ENCODE data around the gene TIMM50. TPM values are rescaled to one million over a fixed set of nuclear protein-coding genes. Genes with fewer than 3 reads are reported as not detected.

The TIMM50 gene
- total RNA-seq, 1 donor from 2014 or later, result 43.9 TPM

- H3K4me1 ChIP-seq, result peaks cover 28% of the 10 kb centered on the region
- H3K27ac ChIP-seq, result peak within 1 kb of the TSS; percentile 93
- TF ChIP-seq CTCF (IDR thresholded peaks at IDR 0.05), result no peak
- intact Hi-C loops (cut with DNase I), result no loop called here
- ATAC-seq (peak; percentile 99), DNase-seq (peak; percentile 99)
- no peaks in the 10 kb centered on the region for H3K9me3 ChIP-seq
- no peaks in the 10 kb centered on the region for H3K27me3 ChIP-seq
- peaks cover 33% of the 10 kb centered on the region for H3K36me3 ChIP-seq
- H3K4me3 ChIP-seq, result peak within 1 kb of the TSS; percentile 92
Measured at GRCh38 chr19:39435499-39436349, 44.9 kb upstream of the TIMM50 start, which contains the start of gene RPS16. Gene RPS16, minus strand, starts transcription at chr19:39435949. Its CDS starts 54 bp downstream, at chr19:39435895.

- Histone ChIP-seq H3K4me1 (peaks cover 23% of the 10 kb centered on the region), H3K27me3 (no peaks in the 10 kb centered on the region), H3K4me3 (peak overlapping the region; percentile 92), H3K27ac (peak overlapping the region; percentile 93), H3K36me3 (peaks cover 33% of the 10 kb centered on the region), H3K9me3 (no peaks in the 10 kb centered on the region)
- TF ChIP-seq CTCF (IDR thresholded peaks at IDR 0.05), result no peak
- ATAC-seq (no peak), DNase-seq (no peak)
- intact Hi-C loops (cut with DNase I), result no loop called here
Measured at GRCh38 chr19:39436350-39436716, 44.3 kb upstream of the TIMM50 start.

- H3K27ac ChIP-seq, result no peak overlapping the region
- peaks cover 15% of the 10 kb centered on the region for H3K36me3 ChIP-seq
- no peaks in the 10 kb centered on the region for H3K27me3 ChIP-seq
- no peak for TF ChIP-seq CTCF (IDR thresholded peaks at IDR 0.05)
- intact Hi-C loops (cut with DNase I), result no loop called here
- no peak overlapping the region for H3K4me3 ChIP-seq
- no peaks in the 10 kb centered on the region for H3K9me3 ChIP-seq
- peaks cover 22% of the 10 kb centered on the region for H3K4me1 ChIP-seq
- no peak for DNase-seq
- ATAC-seq, result no peak
Measured at GRCh38 chr19:39438270-39438934, 42.2 kb upstream of the TIMM50 start.

GRCh38 chr19:39444598-39445195 is 35.9 kb upstream of the TIMM50 start:
- H3K4me3 ChIP-seq, result peak overlapping the region; percentile 96
- no peak for DNase-seq
- no peaks in the 10 kb centered on the region for H3K27me3 ChIP-seq
- intact Hi-C loops (cut with DNase I), result no loop called here
- ATAC-seq, result no peak
- H3K4me1 ChIP-seq, result peaks cover 32% of the 10 kb centered on the region
- no peak for TF ChIP-seq CTCF (IDR thresholded peaks at IDR 0.05)
- H3K36me3 ChIP-seq, result no peaks in the 10 kb centered on the region
- no peaks in the 10 kb centered on the region for H3K9me3 ChIP-seq
- H3K27ac ChIP-seq, result peak overlapping the region; percentile 95

- no peaks in the 10 kb centered on the region for H3K36me3 ChIP-seq
- TF ChIP-seq CTCF (IDR thresholded peaks at IDR 0.05), result no peak
- H3K9me3 ChIP-seq, result no peaks in the 10 kb centered on the region
- ATAC-seq, result peak; percentile 98
- peak; percentile 98 for DNase-seq
- H3K4me3 ChIP-seq, result peak within 1 kb of the TSS; percentile 96
- peak within 1 kb of the TSS; percentile 95 for H3K27ac ChIP-seq
- intact Hi-C loops (cut with DNase I), result no loop called here
- no peaks in the 10 kb centered on the region for H3K27me3 ChIP-seq
- peaks cover 32% of the 10 kb centered on the region for H3K4me1 ChIP-seq
Measured at GRCh38 chr19:39445196-39446111, 35.2 kb upstream of the TIMM50 start, which contains the start of gene SUPT5H. Gene SUPT5H, plus strand, starts transcription at chr19:39445582. Its CDS starts 309 bp downstream, at chr19:39445891.
